HEK293 (cell line): ENCODE measurements around the gene EFCC1.
A peak's percentile ranks its signal among the peaks of the same experiment; 100 is the strongest.

Source experiments
- KLF16 ChIP-seq: fragments of 450-650 bp; formaldehyde crosslinking; IDR thresholded peaks from 2 replicates; pipeline ENCODE4 v1.5.1; 2017; ENCODE audit warnings: missing biosample characterization, missing genetic modification characterization
- KLF9 ChIP-seq: fragments of 450-650 bp; formaldehyde crosslinking; IDR thresholded peaks from 2 replicates; pipeline ENCODE4 v1.5.1; 2016; ENCODE audit warnings: missing biosample characterization, missing genetic modification characterization, low read depth
- SCRT2 ChIP-seq: fragments of 450-650 bp; formaldehyde crosslinking; IDR thresholded peaks from 2 replicates; pipeline ENCODE4 v1.5.1; 2016; ENCODE audit warnings: missing biosample characterization, missing genetic modification characterization
- SP3 ChIP-seq: fragments of 450-650 bp; formaldehyde crosslinking; IDR thresholded peaks from 2 replicates; pipeline ENCODE4 v1.5.1; 2016; ENCODE audit warnings: missing biosample characterization, missing genetic modification characterization
- ZBTB17 ChIP-seq: fragments of 450-650 bp; formaldehyde crosslinking; IDR thresholded peaks from 2 replicates; pipeline ENCODE4 v1.5.1; 2016; ENCODE audit warnings: missing biosample characterization, missing genetic modification characterization
- ZBTB20 ChIP-seq: fragments of 450-650 bp; formaldehyde crosslinking; IDR thresholded peaks from 2 replicates; pipeline ENCODE4 v1.5.1; 2016; ENCODE audit warnings: missing biosample characterization, missing genetic modification characterization
- ZNF10 ChIP-seq: fragments of 450-650 bp; formaldehyde crosslinking; IDR thresholded peaks from 2 replicates; pipeline ENCODE4 v1.5.1; 2017; ENCODE audit warnings: missing biosample characterization, missing genetic modification characterization
- ZNF138 ChIP-seq: fragments of 450-650 bp; formaldehyde crosslinking; IDR thresholded peaks from 2 replicates; pipeline ENCODE4 v1.5.1; 2016; ENCODE audit warnings: missing biosample characterization, missing genetic modification characterization, borderline replicate concordance
- ZNF140 ChIP-seq: fragments of 450-650 bp; formaldehyde crosslinking; IDR thresholded peaks from 2 replicates; pipeline ENCODE4 v1.5.1; 2016; ENCODE audit warnings: missing biosample characterization, missing genetic modification characterization
- ZNF19 ChIP-seq: fragments of 450-650 bp; formaldehyde crosslinking; IDR thresholded peaks from 2 replicates; pipeline ENCODE4; 2016; ENCODE audit warnings: missing biosample characterization, missing genetic modification characterization, low read depth
- ZNF2 ChIP-seq: fragments of 450-650 bp; formaldehyde crosslinking; IDR thresholded peaks from 2 replicates; pipeline ENCODE4 v1.5.1; 2016; ENCODE audit warnings: missing biosample characterization, missing genetic modification characterization
- ZNF221 ChIP-seq: fragments of 450-650 bp; formaldehyde crosslinking; IDR thresholded peaks from 2 replicates; pipeline ENCODE4 v1.5.1; 2017; ENCODE audit warnings: missing biosample characterization, missing genetic modification characterization, borderline replicate concordance
- ZNF362 ChIP-seq: fragments of 450-650 bp; formaldehyde crosslinking; IDR thresholded peaks from 2 replicates; pipeline ENCODE4 v1.5.1; 2016; ENCODE audit warnings: missing biosample characterization, missing genetic modification characterization
- ZNF416 ChIP-seq: fragments of 450-650 bp; formaldehyde crosslinking; IDR thresholded peaks from 2 replicates; pipeline ENCODE4 v1.5.1; 2016; ENCODE audit warnings: missing biosample characterization, missing genetic modification characterization
- ZNF48 ChIP-seq: fragments of 450-650 bp; formaldehyde crosslinking; IDR thresholded peaks from 2 replicates; pipeline ENCODE4 v1.5.1; 2016; ENCODE audit warnings: missing biosample characterization, missing genetic modification characterization
- ZNF501 ChIP-seq: fragments of 450-650 bp; formaldehyde crosslinking; IDR thresholded peaks from 2 replicates; pipeline ENCODE4 v1.5.1; 2016; ENCODE audit warnings: missing biosample characterization, missing genetic modification characterization
- ZNF513 ChIP-seq: fragments of 450-650 bp; IDR thresholded peaks from 2 replicates; pipeline ENCODE4 v1.5.1; 2018; ENCODE audit warnings: missing biosample characterization, missing genetic modification characterization
- ZNF530 ChIP-seq: fragments of 450-650 bp; formaldehyde crosslinking; IDR thresholded peaks from 2 replicates; pipeline ENCODE4 v1.5.1; 2016; ENCODE audit warnings: low read depth, missing biosample characterization, missing genetic modification characterization
- ZNF600 ChIP-seq: fragments of 450-650 bp; formaldehyde crosslinking; IDR thresholded peaks from 2 replicates; pipeline ENCODE4 v1.5.1; 2016; ENCODE audit warnings: missing biosample characterization, missing genetic modification characterization
- ZNF610 ChIP-seq: fragments of 450-650 bp; formaldehyde crosslinking; IDR thresholded peaks from 2 replicates; pipeline ENCODE4 v1.5.1; 2016; ENCODE audit warnings: missing biosample characterization, missing genetic modification characterization, borderline replicate concordance
- ZNF670 ChIP-seq: fragments of 450-650 bp; formaldehyde crosslinking; IDR thresholded peaks from 2 replicates; pipeline ENCODE4 v1.5.1; 2016; ENCODE audit warnings: missing biosample characterization, missing genetic modification characterization, low read depth
- ZNF843 ChIP-seq: fragments of 450-650 bp; formaldehyde crosslinking; IDR thresholded peaks from 2 replicates; pipeline ENCODE4 v1.5.1; 2016; ENCODE audit warnings: missing biosample characterization, missing genetic modification characterization
- ZSCAN5A ChIP-seq: fragments of 450-650 bp; formaldehyde crosslinking; IDR thresholded peaks from 2 replicates; pipeline ENCODE4 v1.5.1; 2016; ENCODE audit warnings: missing biosample characterization, missing genetic modification characterization
- TF ChIP-seq, protein P1 (sequence below): fragments of 450-650 bp; formaldehyde crosslinking; IDR thresholded peaks from 2 replicates; pipeline ENCODE4 v1.5.1; 2016; ENCODE audit warnings: missing biosample characterization, missing genetic modification characterization
- TF ChIP-seq, protein P2 (sequence below): fragments of 450-650 bp; formaldehyde crosslinking; IDR thresholded peaks from 2 replicates; pipeline ENCODE4 v1.5.1; 2016; ENCODE audit warnings: missing biosample characterization, missing genetic modification characterization
- TF ChIP-seq, protein P3 (sequence below): fragments of 450-650 bp; formaldehyde crosslinking; IDR thresholded peaks from 2 replicates; pipeline ENCODE4 v1.5.1; 2017; ENCODE audit warnings: missing biosample characterization, missing genetic modification characterization
- TF ChIP-seq, protein P4 (sequence below): fragments of 450-650 bp; formaldehyde crosslinking; IDR thresholded peaks from 2 replicates; pipeline ENCODE4 v1.5.1; 2016; ENCODE audit warnings: missing biosample characterization, missing genetic modification characterization, borderline replicate concordance
- TF ChIP-seq, protein P5 (sequence below): sonication (generic); formaldehyde crosslinking; IDR thresholded peaks from 2 replicates; pipeline ENCODE4 v1.8.1; 2022; ENCODE audit warnings: mild to moderate bottlenecking, moderate library complexity, missing genetic modification reagents

EFCC1 gene

GRCh38 chr3:128993461-128994172 is 7.5 kb upstream of the EFCC1 start, which contains the start of gene CFAP92 (continued):
- no peak for TF ChIP-seq ZNF221
- 0 out of 2 replicates have a peak, but pooled peaks have one; percentile 32 for TF ChIP-seq KLF16
- no peak for TF ChIP-seq ZNF416 (tag by site-specific recombination)
- TF ChIP-seq ZNF48 (tag by site-specific recombination), result no peak
- TF ChIP-seq ZNF140 (tag by site-specific recombination), result no peak
- TF ChIP-seq, protein P1, sequence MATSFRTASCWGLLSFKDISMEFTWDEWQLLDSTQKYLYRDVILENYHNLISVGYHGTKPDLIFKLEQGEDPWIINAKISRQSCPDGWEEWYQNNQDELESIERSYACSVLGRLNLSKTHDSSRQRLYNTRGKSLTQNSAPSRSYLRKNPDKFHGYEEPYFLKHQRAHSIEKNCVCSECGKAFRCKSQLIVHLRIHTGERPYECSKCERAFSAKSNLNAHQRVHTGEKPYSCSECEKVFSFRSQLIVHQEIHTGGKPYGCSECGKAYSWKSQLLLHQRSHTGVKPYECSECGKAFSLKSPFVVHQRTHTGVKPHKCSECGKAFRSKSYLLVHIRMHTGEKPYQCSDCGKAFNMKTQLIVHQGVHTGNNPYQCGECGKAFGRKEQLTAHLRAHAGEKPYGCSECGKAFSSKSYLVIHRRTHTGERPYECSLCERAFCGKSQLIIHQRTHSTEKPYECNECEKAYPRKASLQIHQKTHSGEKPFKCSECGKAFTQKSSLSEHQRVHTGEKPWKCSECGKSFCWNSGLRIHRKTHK (tag by site-specific recombination), result no peak
- TF ChIP-seq, protein P2, sequence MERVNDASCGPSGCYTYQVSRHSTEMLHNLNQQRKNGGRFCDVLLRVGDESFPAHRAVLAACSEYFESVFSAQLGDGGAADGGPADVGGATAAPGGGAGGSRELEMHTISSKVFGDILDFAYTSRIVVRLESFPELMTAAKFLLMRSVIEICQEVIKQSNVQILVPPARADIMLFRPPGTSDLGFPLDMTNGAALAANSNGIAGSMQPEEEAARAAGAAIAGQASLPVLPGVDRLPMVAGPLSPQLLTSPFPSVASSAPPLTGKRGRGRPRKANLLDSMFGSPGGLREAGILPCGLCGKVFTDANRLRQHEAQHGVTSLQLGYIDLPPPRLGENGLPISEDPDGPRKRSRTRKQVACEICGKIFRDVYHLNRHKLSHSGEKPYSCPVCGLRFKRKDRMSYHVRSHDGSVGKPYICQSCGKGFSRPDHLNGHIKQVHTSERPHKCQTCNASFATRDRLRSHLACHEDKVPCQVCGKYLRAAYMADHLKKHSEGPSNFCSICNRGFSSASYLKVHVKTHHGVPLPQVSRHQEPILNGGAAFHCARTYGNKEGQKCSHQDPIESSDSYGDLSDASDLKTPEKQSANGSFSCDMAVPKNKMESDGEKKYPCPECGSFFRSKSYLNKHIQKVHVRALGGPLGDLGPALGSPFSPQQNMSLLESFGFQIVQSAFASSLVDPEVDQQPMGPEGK (tag by site-specific recombination), result 0 out of 2 replicates have a peak, but pooled peaks have one; percentile 16
- TF ChIP-seq ZNF530 (tag by site-specific recombination), result no peak
- TF ChIP-seq ZNF600 (tag by site-specific recombination), result peak; percentile 42
- TF ChIP-seq ZSCAN5A (tag by site-specific recombination), result no peak
- 0 out of 2 replicates have a peak, but pooled peaks have one; percentile 12 for TF ChIP-seq ZBTB17 (tag by site-specific recombination)
- peak; percentile 64; the same call in 1 of the 2 replicates for TF ChIP-seq KLF9
- TF ChIP-seq ZNF670 (tag by site-specific recombination), result no peak
- TF ChIP-seq, protein P3, sequence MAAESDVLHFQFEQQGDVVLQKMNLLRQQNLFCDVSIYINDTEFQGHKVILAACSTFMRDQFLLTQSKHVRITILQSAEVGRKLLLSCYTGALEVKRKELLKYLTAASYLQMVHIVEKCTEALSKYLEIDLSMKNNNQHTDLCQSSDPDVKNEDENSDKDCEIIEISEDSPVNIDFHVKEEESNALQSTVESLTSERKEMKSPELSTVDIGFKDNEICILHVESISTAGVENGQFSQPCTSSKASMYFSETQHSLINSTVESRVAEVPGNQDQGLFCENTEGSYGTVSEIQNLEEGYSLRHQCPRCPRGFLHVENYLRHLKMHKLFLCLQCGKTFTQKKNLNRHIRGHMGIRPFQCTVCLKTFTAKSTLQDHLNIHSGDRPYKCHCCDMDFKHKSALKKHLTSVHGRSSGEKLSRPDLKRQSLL (tag by site-specific recombination), result no peak
- TF ChIP-seq ZNF19 (tag by site-specific recombination), result no peak
- no peak for TF ChIP-seq SCRT2 (tag by site-specific recombination)
- no peak for TF ChIP-seq ZNF513 (tag by site-specific recombination)
- TF ChIP-seq ZNF610 (tag by site-specific recombination), result peak; percentile 92
- TF ChIP-seq ZBTB20 (tag by site-specific recombination), result peak; percentile 66
- TF ChIP-seq ZNF362 (tag by site-specific recombination), result no peak
- TF ChIP-seq SP3 (tag by site-specific recombination), result peak; percentile 59; the same call in 1 of the 2 replicates
- TF ChIP-seq ZNF501 (tag by site-specific recombination), result no peak
- TF ChIP-seq ZNF138 (tag by site-specific recombination), result no peak
- no peak for TF ChIP-seq ZNF2 (tag by site-specific recombination)
- TF ChIP-seq ZNF843 (tag by site-specific recombination), result no peak
- peak; percentile 55; the same call in 1 of the 2 replicates for TF ChIP-seq ZNF10 (tag by site-specific recombination)
- TF ChIP-seq, protein P4, sequence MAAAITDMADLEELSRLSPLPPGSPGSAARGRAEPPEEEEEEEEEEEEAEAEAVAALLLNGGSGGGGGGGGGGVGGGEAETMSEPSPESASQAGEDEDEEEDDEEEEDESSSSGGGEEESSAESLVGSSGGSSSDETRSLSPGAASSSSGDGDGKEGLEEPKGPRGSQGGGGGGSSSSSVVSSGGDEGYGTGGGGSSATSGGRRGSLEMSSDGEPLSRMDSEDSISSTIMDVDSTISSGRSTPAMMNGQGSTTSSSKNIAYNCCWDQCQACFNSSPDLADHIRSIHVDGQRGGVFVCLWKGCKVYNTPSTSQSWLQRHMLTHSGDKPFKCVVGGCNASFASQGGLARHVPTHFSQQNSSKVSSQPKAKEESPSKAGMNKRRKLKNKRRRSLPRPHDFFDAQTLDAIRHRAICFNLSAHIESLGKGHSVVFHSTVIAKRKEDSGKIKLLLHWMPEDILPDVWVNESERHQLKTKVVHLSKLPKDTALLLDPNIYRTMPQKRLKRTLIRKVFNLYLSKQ (tag by site-specific recombination), result no peak
- TF ChIP-seq, protein P5, sequence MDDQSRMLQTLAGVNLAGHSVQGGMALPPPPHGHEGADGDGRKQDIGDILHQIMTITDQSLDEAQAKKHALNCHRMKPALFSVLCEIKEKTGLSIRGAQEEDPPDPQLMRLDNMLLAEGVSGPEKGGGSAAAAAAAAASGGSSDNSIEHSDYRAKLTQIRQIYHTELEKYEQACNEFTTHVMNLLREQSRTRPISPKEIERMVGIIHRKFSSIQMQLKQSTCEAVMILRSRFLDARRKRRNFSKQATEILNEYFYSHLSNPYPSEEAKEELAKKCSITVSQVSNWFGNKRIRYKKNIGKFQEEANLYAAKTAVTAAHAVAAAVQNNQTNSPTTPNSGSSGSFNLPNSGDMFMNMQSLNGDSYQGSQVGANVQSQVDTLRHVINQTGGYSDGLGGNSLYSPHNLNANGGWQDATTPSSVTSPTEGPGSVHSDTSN, result no peak
